Endothelial cell of umbilical vein (primary cell): ENCODE data around the gene C7orf25. TPM values are rescaled to one million over a fixed set of nuclear protein-coding genes. Genes with fewer than 3 reads are reported as not detected.

ENCODE experiments used
- BruUV-seq: library from RNA; stranded (reverse); fragments of 400-500 nt; replicated peaks from 2 replicates; lab custom pipeline; 2021; lab: Mats Ljungman, UMichigan
- CTCF ChIA-PET: fragments of 300-600, 350-600 bp; sonication (Branson Sonifier 250); formaldehyde crosslinking; loops from one replicate; lab custom pipeline; 2021; ENCODE audit warnings: antibody characterized with exemption, inconsistent platforms; lab: Charles Lee
- POLR2A ChIA-PET: fragments of 300-600, 350-600 bp; sonication (Branson Sonifier 250); formaldehyde crosslinking; loops from one replicate; lab custom pipeline; 2021; ENCODE audit warnings: antibody characterized with exemption, inconsistent platforms; lab: Charles Lee
- DNase-seq: peaks from one replicate; pipeline ENCODE4 v3.0.0-alpha.2; 2011; ENCODE audit warnings: low read depth, low spot score
- FAIRE-seq: peaks from 2 replicates; lab custom pipeline; 2011; peaks lifted over from hg19 to GRCh38; lab: Jason Lieb, UNC
- H2AFZ ChIP-seq: 2 replicates; pipeline ENCODE4 v1.6.0; 2012; ENCODE audit warnings: low read depth, low read length, control low read depth, inconsistent platforms
- H3K27ac ChIP-seq: 2 replicates; pipeline ENCODE4 v1.5.1; 2011; ENCODE audit warnings: low read depth, mild to moderate bottlenecking, control low read depth, low read length, moderate library complexity; ENCODE audit not compliant: insufficient read depth
- H3K27me3 ChIP-seq, 2 experiments: 2 replicates each; pipeline versions ENCODE4 v1.6.0 to v1.6.1; 2011; ENCODE audit warnings: low read length in 2 of 2, mixed read lengths in 1 of 2; ENCODE audit not compliant: control insufficient read depth in 2 of 2, insufficient read depth in 2 of 2
- H3K36me3 ChIP-seq, 2 experiments: 2 replicates in 1 of 2; 3 replicates in 1 of 2; pipeline ENCODE4 v1.5.1; 2011; ENCODE audit warnings: low read length in 2 of 2, mild to moderate bottlenecking in 1 of 2, moderate library complexity in 1 of 2; ENCODE audit not compliant: control insufficient read depth in 2 of 2, insufficient read depth in 2 of 2; ENCODE audit errors: extremely low read depth in 1 of 2
- H3K4me1 ChIP-seq: 3 replicates; pipeline ENCODE4 v1.5.1; 2011; ENCODE audit warnings: mild to moderate bottlenecking, low read length; ENCODE audit not compliant: control insufficient read depth, insufficient read depth; ENCODE audit errors: extremely low read depth
- H3K4me2 ChIP-seq: 2 replicates; pipeline ENCODE4 v1.6.1; 2011; ENCODE audit warnings: low read length, control low read depth, mixed read lengths; ENCODE audit not compliant: insufficient read depth
- H3K4me3 ChIP-seq, 3 experiments: fragments of 200-600 bp in 1 of 3; sonication (generic), shearing (Covaris generic) in 1 of 3; replicated peaks in 1 of 3; 2 replicates each; pipeline ENCODE4 v1.5.1; 2011 to 2016; ENCODE audit warnings: control low read depth in 3 of 3, low read length in 3 of 3, mild to moderate bottlenecking in 2 of 3, inconsistent platforms in 1 of 3, low read depth in 1 of 3, moderate library complexity in 1 of 3; ENCODE audit not compliant: insufficient read depth in 1 of 3
- H3K79me2 ChIP-seq: 2 replicates; pipeline ENCODE4 v1.6.0; 2012; ENCODE audit warnings: low read length, inconsistent platforms; ENCODE audit not compliant: control insufficient read depth, insufficient read depth
- H3K9ac ChIP-seq: replicated peaks from 2 replicates; pipeline ENCODE3; 2011; ENCODE audit warnings: low read length, control low read depth; ENCODE audit not compliant: insufficient read depth; ENCODE audit errors: extremely low read depth
- H3K9me1 ChIP-seq: replicated peaks from 3 replicates; pipeline ENCODE4 v1.6.0; 2011; ENCODE audit warnings: mild to moderate bottlenecking, low read length; ENCODE audit not compliant: control insufficient read depth, insufficient read depth; ENCODE audit errors: extremely low read depth
- H3K9me3 ChIP-seq: replicated peaks from 2 replicates; pipeline ENCODE4 v1.5.1; 2012; ENCODE audit warnings: low read length, inconsistent platforms; ENCODE audit not compliant: control insufficient read depth, insufficient read depth
- H4K20me1 ChIP-seq: replicated peaks from 2 replicates; pipeline ENCODE3; 2011; ENCODE audit warnings: mild to moderate bottlenecking, low read length; ENCODE audit not compliant: control insufficient read depth, insufficient read depth; ENCODE audit errors: extremely low read depth
- CTCF ChIP-seq, 2 donors: IDR thresholded peaks; 1 replicate in 1 of 2; 2 replicates in 1 of 2; pipeline ENCODE4 v1.5.1; 2011; ENCODE audit warnings: low read length in 2 of 2, mild to moderate bottlenecking in 2 of 2, moderate library complexity in 2 of 2, control low read depth in 1 of 2, inconsistent platforms in 1 of 2, low read depth in 1 of 2; ENCODE audit not compliant: insufficient read depth in 1 of 2; ENCODE audit errors: extremely low read depth in 1 of 2
- POLR2A ChIP-seq: IDR thresholded peaks from 2 replicates; pipeline ENCODE4 v1.6.1; 2012; ENCODE audit warnings: low read depth, mild to moderate bottlenecking, control low read depth, low read length
- dilution Hi-C: fragments of 300-500 bp; cut with MboI; formaldehyde crosslinking; loops from one replicate; pipeline ENCODE4 v1.15.0; 2019; ENCODE audit warnings: low sequenced_read_pairs; ENCODE audit not compliant: extremely low pct_ligation_motif_present
- intact Hi-C: fragments of 100-400 bp; cut with micrococcal nuclease; formaldehyde crosslinking; loops from one replicate; pipeline ENCODE4 v1.10.0; 2022
- polyA plus RNA-seq, 4 experiments: library from polyadenylated mRNA; depleted of rRNA in 3 of 4; stranded (reverse) in 3 of 4; unstranded in 1 of 4; fragments of >200 nt; gene quantifications; 2 replicates each; pipeline versions ENCODE4 v1.2.1 to v1.2.3, GENCODE V29; 2011 to 2012; ENCODE audit warnings: missing spikeins in 1 of 4
- total RNA-seq: library from RNA; stranded (reverse); gene quantifications from 2 replicates; pipeline ENCODE4 v1.2.3, GENCODE V29; 2021

The C7orf25 gene
- total and polyA plus RNA-seq, 2 donors (not counting 3 experiments of a cell fraction or from before 2014, with no cell fraction given) = 1.4 to 4.5 TPM

GRCh38 chr7:42940985-42941847 is 29.3 kb upstream of the C7orf25 start:
- intact Hi-C loops = loop anchor here (1.0 to 10.0 kb wide), 6 partner anchors 256 to 894 kb away; no protein-coding TSS in a partner anchor
- Histone ChIP-seq H2AFZ (no peak overlapping the region), H4K20me1 (no peaks in the 10 kb centered on the region), H3K9ac (no peak overlapping the region), H3K4me1 (no peaks in the 10 kb centered on the region), H3K4me3 (no peak overlapping the region), H3K9me3 (no peaks in the 10 kb centered on the region), H3K27ac (no peak overlapping the region), H3K36me3 (peaks cover 5% of the 10 kb centered on the region in 2 experiments), H3K9me1 (no peaks in the 10 kb centered on the region), H3K27me3 (no peaks in the 10 kb centered on the region), H3K79me2 (no peaks in the 10 kb centered on the region), H3K4me2 (no peak overlapping the region)
- dilution Hi-C loops = no loop called here
- POLR2A ChIA-PET = no interaction called here
- no peak for TF ChIP-seq POLR2A
- peak; percentile 82 to 84 for TF ChIP-seq CTCF (IDR thresholded peaks at IDR 0.05; ENCODE audit: extremely low read depth in 1 of 2, insufficient read depth in 1 of 2, low read depth in 1 of 2, low read length in 2 of 2)
- CTCF ChIA-PET = interaction anchor here (0.6 to 3.0 kb wide), 51 partner anchors 9 to 1000 kb away, joined by 3 to 68 read pairs (median 4); partner anchors contain the start of genes COA1, MRPL32, PSMA2 and STK17A
- peak; percentile 84 for FAIRE-seq
- DNase-seq = peak; percentile 69
- no TSS peak for BruUV-seq
